ENCODE measurements around the gene CACNG8. TPM values are rescaled to one million over a fixed set of nuclear protein-coding genes. Genes with fewer than 3 reads are reported as not detected.
"Not testable (repeated sequence)": the region's sequence is repeated elsewhere in the genome, so short reads cannot be mapped to it uniquely, and the experiment has no call there.

Gene CACNG8
- total RNA-seq (2014; rRNA removed; shearing (Covaris generic)), result 0.48 and 2.9 TPM in 2 replicates

- DNase-seq (ENCODE audit: low read depth), result no peak
Measured at GRCh38 chr19:53962887-53963431, at the start of gene CACNG8. Gene CACNG8, plus strand, starts transcription at chr19:53962937.

DNA sequence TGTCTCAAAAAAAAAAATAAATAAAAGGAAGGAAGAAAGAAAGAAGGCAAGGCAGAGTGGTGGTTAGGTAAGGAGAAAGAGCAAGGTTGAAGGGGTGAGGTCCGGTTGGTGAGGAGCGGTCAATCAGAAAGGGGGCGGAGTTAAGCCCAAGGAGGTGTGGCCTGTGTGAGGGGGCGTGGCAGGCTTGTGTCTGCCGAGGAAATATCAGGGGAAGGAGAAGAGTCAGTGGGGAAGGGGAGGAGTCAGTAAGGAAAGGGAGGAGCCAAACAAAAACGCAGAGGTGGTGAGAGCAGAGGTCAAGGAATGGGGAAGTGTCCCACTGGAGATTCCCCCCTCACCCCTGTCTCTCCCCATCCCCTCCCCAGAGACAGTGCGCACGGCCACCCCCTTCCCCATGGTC lies 47.7 kb upstream of the CACNG8 start:
- DNase-seq (ENCODE audit: low read depth), result peak; percentile 46

DNA sequence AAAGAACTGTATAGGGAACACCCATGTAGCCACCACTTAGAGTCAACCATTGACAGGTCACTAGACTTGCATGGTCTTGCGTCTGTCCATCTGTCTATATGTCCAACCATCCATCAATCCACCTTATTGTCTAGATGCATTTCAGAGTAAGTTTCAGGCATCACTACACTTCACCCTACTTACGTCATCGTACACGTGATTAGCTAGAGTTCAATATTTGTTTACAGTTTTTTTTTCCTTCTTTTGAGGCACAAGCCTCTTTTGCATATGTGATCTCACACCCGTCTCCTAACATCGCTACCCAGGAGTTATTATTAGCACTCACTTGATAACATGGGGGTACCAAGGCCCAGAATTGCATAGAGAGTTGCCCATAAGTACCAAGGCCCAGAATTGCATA lies 46.7 kb upstream of the CACNG8 start:
- DNase-seq (ENCODE audit: low read depth), result no peak

- DNase-seq (ENCODE audit: low read depth), result no peak
Measured at GRCh38 chr19:53917356-53917755, 45.4 kb upstream of the CACNG8 start.

DNA sequence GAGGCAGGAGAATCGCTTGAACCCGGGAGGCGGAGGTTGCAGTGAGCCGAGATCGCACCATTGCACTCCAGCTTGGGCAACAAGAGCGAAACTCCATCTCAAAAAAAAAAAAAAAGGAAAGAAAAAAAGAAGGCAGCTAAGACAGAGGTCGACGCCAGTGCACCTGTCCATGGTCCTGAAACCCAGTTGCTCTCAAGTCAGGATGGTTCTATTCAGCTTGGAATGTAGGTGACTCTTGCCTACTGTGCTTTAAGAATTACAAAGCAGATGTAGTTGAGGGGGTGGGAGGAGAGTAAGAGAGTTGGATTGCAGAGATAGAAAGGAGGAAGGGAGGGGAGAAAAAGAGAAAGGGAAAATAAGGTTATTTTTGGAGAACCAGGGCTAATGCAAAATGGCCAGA lies 35.0 kb upstream of the CACNG8 start:
- DNase-seq (ENCODE audit: low read depth), result peak; percentile 79

- no peak for DNase-seq (ENCODE audit: low read depth)
Measured at GRCh38 chr19:53936029-53936428, 26.7 kb upstream of the CACNG8 start.

GRCh38 chr19:53942001-53942786 lies 20.5 kb upstream of the CACNG8 start:
- DNase-seq (ENCODE audit: low read depth), result peak; percentile 67

- DNase-seq (ENCODE audit: low read depth), result no peak
Measured at GRCh38 chr19:53944416-53944815, 18.3 kb upstream of the CACNG8 start.

- no peak for DNase-seq (ENCODE audit: low read depth)
Measured at GRCh38 chr19:53944933-53945332, 17.8 kb upstream of the CACNG8 start.

GRCh38 chr19:53945441-53945840 lies 17.3 kb upstream of the CACNG8 start:
- DNase-seq (ENCODE audit: low read depth), result peak; percentile 69

DNA sequence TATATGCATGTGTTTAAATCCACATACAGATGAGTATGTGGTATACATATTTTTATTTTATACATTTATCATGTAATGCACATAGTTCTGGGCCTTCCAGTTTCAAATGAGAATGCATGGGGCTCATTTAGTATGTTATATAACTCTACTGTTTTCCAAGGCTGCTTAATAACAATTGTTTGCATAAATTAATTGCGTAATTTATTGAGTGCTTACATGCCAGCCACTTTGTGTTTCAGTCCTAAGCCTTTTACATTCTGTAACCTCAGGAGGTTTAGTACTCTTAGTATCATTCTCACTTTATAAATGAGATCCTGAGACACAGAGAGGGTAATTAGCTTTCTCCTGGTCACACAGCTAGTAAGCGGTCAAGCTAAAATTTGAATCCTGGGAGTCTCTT lies 16.7 kb upstream of the CACNG8 start:
- no peak for DNase-seq (ENCODE audit: low read depth)

DNA sequence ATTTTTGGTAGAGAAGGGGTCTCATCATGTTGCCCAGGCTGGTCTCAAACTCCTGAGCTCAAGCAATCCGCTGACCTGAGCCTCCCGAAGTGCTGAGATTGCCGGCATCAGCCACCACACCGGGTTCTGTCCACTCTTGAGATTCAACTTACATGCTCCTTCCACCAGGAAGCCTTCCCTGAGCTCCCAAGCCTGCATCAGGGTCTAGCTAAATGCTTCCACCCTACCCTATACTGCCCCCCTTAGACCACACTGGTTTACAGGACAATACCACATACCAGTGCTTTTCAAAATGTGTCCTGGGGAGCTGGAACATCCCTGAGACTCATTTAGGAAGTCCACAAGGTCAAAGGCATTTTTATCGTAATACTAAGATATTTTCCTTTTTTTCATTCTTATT lies 15.1 kb upstream of the CACNG8 start:
- peak; percentile 35 for DNase-seq (ENCODE audit: low read depth)

DNA sequence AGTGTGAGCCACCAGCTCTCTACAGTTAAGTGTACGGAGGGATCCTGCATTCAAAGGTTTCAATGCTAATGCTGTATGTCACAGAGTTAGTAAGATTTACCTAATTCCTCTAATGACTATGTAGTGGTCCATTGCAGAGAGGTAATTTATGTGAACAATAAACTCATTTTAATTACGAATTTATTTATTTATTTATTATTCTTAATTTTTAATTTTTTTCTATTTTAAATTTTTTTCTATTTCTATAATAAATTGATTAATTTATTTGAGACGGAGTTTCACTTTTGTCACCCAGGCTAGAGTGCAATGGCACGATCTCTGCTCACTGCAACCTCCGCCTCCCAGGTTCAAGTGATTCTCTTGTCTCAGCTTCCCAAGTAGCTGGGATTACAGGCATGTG lies 14.1 kb upstream of the CACNG8 start:
- DNase-seq (ENCODE audit: low read depth), result not testable (repeated sequence)

GRCh38 chr19:53951436-53951835 lies 11.3 kb upstream of the CACNG8 start:
- DNase-seq (ENCODE audit: low read depth), result no peak

DNA sequence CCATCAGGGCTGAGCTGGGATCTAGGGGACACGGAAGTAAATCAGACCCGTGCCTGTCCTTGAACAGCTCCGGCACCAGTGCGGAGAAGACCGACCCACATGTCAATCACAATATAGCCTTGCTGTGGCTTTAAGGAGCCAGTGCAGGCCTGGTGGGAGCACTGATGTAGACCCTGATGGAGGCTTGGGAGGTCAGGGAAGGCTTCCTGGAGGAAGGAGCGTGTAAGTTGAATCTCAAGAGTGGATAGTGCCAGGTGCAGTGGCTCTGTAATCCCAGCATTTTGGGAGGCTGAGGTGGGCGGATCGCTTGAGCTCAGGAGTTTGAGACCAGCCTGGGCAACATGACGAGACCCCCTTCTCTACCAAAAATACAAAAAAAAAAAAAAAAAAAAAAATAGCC lies 10.8 kb upstream of the CACNG8 start:
- no peak for DNase-seq (ENCODE audit: low read depth)

DNA sequence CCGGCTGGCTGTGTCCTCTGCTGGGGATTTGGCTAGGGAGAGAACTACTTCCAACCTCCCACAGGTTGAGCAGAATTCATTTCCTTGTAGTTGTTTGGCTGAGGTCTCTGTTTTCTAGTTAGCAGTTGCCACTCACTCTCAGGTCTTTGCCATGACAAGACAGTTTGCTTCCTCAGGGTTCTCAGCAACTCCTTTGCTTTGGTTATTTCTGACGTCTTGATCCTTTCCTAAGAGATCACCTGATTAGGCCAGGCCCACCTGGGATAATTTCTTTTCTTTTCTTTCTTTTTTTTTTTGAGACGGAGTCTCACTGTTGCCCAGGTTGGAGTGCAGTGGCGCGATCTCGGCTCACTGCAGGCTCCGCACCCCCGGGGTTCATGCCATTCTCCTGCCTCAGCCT lies 9.4 kb upstream of the CACNG8 start:
- no peak for DNase-seq (ENCODE audit: low read depth)

GRCh38 chr19:53957448-53958167 lies 5.1 kb upstream of the CACNG8 start:
- no peak for DNase-seq (ENCODE audit: low read depth)

DNA sequence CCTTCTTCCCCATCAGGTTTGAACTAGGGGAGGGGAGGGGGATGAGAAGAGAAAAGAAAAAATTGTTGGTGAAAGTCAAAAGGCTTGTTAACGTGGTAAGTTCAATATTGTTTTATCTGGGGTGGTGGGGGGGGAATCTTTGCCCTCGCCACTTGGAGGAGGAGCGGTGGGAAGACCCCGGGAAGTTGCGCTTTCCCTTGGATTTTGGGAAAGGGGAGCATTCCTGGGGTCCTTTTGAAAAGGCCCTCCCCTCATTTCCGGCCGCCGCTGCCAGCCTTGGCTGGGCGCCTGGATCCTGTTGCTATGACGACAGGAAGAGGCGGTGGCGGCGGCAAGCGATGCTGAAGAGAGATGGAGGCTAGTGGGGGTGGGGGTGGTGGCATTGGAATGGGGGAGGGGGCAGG lies 4.6 kb upstream of the CACNG8 start:
- DNase-seq (ENCODE audit: low read depth), result peak; percentile 65

DNA sequence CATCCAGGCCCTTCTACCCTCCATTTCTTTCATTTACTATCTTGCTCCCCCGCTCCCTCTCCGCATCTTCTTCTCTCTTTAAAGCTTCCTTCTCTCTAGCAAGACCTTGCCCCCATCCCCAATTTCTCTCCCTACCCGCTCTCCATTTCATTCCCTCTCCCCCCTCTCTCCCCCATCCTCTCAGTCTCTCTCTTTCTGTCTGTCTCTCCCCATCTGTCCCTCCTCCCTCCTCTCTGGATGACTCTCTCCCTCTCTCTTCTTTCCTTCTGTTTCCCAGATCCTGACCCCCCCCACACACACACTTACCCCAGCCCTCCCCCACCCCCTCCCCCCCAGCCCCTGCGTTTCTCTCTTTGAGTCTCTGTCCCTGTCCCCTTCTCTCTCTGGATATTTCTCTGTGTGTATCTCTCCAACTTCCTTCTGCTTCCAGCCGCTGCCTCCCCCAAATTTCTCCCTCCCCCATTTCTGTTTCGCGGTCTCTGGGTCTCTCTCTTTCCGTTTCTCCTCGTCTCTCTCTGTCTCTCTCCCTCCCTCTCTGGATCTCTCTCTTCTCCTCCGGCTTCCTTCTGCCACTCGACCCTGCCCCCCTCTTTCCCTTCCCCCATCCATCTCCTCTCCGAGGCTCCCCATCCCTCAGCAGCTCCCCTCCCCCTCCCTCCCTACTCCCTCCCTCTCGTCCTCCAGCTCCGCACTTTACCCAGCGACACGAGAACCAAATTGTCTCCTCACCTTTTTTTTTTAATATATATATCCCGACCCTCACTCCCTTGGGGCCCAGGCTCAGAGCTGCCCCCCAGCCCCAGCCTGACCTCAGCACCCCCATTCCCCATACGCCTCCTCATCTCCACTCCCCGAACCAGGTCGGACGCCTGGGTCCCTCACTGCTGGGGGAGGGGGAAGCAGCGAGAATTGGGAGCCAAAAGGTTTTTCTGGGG lies 3.6 kb upstream of the CACNG8 start:
- DNase-seq (ENCODE audit: low read depth), result no peak

DNA sequence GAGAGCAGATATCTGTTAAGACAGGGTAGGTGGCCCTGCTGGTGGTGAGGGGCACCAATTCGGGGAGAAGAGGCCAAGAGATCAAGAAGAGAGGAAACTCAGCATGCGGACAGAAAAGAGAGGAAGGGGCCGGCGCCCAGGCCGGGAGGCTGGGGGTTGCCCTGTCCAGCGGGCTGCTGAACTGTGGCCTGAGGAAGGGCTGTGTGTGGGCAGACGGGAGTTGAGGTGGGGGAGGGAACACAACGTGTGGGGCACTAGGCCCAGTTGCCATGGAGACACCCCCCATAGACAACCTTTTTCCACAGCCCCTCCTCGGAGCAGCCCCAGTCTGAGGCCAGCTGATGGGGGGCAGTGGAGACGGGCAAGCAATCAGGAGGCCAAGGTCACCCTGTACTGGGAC lies 2.5 kb upstream of the CACNG8 start:
- DNase-seq (ENCODE audit: low read depth), result no peak

DNA sequence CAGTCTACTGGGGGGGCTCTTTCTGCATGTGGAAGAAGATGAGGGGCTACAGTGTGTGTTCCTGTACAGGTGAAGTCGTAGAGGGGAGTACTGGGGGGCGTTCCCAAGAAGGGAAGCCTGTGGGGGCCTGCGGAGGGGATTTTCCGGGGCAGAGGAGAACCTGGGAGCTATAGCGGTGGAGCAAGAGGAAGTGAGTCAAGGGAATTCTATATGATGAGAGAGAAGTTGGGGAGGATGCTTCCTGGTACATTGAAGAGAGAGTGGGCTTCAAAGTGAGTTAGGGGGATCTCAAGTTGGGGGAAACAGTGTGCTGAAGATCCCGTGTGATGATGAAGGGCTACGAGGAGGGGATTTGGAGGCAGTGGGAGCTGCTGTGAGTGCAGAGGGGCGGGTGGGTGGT lies 1.9 kb upstream of the CACNG8 start:
- peak; percentile 60 for DNase-seq (ENCODE audit: low read depth)

All from Daoy (cell line).